NOMO-1 treated with dmso at 0.1 percent for 144 hours (cell line): Measurements from ENCODE around the gene CPPED1.
"Not testable (repeated sequence)": the region's sequence is repeated elsewhere in the genome, so short reads cannot be mapped to it uniquely, and the experiment has no call there.

Source experiments
- DNase-seq: peaks from one replicate; lab custom pipeline; 2025; ENCODE audit not compliant: unreplicated experiment; lab: John Stamatoyannopoulos, UW

CPPED1 gene

DNA sequence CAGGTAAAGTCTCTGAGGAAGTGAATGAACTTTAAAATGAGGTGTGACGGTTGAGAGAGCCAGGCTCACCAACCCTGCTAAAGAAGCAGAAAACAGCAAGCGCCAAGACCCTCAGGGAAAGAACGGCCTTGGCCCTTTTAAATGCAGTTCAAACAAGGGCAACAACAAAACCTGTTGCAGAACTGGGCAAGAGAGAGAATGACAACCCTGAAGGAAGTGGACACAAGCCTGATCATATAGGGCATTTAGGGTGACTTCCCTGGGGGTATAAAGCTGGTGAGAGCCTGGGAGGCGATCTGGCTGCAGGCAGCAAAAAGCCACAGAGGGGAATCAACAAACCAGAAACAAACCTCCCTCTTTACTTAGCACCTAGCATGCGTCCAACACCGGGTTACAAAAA is 1.0 kb downstream of the CPPED1 start:
- no peak for DNase-seq

DNA sequence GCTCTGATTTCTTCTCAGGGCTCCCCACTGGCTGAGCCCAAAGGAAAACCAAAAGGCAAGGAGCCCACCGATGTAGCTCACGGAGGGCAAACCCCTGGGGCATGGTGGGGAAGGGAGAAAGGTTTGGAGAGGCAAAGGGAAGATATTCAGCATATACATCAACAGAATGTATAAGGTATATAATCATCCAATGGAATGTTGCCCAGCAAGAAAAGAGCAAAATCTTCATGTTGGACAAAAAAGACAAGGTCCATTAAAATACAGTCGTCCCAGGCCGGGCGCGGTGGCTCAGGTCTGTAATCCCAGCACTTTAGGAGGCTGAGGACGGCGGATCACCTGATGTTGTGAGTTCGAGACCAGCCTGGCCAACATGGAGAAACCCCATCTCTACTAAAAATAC is 1.6 kb downstream of the CPPED1 start:
- no peak for DNase-seq

DNA sequence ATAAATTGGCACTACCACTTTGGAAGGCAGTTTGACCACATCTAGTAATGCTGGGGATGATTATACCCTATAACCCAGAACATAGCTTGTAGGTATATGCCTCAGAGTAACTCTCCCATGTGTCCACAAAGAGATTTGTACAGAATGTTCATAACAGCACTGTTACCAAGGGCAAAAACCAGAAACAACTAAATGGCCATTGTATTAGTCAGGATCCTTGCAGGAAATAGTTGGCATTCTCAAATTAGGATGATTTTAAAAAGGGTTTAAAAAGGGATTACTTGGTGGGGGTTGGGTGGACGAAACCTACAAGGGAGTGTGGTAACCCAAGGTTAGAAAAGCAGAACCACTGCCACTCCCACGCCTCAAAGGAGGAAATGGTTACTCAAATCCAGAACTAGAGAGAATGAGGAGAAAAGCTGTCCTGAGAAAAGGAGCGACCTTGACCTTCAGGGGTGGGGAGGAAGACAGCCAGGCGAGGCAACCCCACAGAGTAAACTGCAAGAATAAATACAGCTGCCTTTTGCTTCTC is 2.1 kb downstream of the CPPED1 start:
- peak; percentile 65 for DNase-seq

DNA sequence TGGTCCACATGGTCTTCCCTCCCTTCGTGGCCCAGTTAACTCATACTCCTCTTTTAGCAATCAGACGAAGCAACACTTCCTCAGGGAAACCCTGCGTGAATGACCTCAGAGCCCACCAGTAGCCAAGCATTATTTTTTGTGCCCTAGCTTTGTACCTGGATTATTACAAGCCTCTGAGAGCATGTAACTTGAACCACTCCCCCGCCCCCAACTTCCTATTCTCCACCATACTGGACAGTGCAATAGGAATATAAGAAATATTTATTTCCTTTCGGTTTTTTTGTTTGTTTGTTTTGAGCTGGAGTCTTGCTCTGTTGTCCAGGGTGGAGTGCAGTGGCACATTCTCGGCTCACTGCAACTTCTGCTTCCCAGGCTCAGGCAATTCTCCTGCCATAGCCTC is 2.9 kb downstream of the CPPED1 start:
- no peak for DNase-seq

DNA sequence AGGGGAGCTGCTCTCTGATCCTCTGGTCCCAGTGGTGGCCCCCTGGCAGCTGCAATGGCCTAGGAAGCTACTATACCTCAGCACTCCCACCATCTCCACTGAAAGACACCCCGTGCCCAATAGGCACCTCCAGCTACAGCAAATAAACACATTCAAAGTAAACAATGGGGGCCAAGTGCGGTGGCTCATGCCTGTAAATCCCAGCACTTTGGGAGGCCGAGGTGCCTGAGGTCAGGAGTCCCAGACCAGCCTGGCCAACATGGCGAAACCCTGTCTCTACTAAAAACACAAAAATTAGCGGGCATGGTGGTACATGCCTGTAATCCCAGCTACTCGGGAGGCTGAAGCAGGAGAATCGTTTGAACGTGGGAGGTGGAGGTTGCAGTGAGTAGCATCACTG is 3.7 kb downstream of the CPPED1 start:
- DNase-seq: not testable (repeated sequence)

DNA sequence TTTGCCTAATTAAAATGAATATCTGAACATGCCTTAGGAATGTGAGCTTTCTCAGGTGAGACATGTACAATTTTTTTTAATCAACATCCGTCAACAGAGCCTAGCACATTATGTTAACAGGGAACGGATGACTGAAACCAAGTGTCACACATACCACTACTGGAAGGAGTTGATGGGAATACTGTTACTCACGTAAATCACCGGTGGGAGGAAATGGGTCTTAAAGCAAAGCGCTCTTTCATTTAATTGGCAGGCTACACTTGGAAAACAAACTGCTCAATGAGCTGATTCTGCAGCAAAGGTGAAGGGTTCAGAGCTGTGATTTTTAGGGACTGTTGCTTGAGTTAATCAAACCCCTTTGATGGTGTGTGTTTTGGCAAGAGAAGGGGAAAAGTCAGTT is 4.8 kb downstream of the CPPED1 start:
- no peak for DNase-seq

DNA sequence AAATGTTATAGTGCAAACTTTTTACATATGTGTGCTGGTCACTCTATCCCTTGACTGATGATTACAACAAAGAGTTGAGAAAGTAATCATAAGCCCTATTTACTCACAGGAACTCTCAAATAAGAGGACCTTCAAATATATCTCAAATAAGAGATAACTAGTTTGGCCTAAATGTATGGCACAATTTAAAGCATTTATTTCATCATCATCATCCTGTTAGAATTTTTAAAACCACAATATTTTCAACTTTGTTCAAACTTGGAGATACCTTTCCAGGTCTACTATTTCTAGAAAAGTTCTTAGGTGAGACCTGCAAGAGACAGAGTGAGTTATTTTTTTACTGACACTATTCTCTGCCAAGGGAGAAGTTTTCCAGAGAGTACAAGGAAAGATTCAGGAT is 5.5 kb downstream of the CPPED1 start:
- DNase-seq: no peak

DNA sequence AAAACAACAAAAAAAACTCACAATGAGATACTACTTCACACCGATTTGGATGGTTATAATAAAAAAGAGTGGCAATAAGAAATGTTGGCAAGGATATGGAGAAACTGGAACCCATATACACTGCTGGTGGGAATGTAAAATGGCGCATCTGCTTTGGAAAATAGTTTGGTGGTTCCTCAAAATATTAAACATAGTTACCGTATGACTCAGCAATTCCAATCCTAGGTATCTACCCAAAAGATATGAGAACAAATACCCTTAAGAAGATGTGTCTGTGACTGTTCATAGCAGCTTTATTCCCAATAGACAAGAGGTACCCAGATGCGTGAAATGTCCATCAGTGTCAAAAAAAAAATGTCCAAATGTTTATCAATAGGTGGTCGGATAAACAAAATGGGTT is 7.2 kb downstream of the CPPED1 start:
- no peak for DNase-seq

DNA sequence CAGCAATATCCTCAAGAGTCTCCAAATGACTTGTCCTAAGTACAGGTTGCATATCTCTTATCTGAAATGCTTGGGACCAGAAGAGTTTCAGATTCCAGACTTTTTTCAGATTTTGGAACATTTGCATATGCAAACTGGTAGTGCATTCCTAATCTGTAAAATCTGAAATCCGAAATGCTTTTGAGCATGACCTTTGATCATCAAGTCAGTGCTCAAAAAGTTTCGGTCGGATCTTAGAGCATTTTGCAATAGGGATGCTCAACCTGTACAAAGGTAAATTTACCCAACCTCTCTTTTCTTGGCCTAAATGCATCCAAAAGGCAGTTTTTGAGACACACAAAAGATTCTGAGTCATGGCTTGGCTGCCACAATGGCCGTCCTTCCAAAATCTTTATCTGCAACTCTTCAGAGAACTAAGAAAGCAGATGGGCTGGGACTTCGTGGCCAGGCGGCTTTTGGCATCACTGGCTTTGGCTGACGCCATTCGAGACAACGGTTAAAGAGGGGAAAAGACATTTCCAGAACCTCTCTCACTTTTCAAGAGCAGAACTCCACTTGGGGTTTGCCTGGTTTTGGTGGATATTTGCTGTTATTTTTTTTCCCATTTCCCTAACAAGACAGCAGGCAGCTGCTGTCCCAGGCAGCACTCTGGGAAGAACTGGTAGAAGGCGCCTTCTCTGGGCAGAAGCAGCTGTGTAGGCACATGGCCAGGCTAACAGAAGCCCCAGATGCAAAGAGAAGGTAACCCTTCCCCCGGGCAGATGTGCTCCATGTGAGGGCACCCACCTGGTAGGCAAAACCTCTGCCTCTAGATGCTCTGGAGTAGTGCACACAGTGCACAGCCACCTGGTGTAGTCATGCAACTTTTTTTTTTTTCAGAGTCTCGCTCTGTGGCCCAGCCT is 8.9 kb downstream of the CPPED1 start:
- no peak for DNase-seq

DNA sequence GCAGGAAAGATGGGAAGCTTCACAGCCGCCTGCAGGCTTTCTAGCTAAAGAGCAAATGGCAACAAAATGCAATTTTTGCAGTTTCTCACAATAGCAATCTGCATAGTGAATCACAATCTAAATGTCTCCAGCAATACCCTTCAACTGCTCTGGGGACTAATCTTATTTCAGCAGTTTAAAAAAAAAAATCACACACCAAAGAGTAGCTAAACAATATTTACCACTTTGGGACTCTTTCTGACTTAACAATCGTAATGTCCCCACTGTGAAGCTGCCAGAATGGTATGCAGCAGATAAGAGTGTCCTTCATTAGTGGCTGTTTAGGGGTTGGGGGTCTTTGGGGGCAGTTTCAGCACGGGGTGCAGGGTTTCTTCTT is 9.8 kb downstream of the CPPED1 start:
- DNase-seq: no peak

DNA sequence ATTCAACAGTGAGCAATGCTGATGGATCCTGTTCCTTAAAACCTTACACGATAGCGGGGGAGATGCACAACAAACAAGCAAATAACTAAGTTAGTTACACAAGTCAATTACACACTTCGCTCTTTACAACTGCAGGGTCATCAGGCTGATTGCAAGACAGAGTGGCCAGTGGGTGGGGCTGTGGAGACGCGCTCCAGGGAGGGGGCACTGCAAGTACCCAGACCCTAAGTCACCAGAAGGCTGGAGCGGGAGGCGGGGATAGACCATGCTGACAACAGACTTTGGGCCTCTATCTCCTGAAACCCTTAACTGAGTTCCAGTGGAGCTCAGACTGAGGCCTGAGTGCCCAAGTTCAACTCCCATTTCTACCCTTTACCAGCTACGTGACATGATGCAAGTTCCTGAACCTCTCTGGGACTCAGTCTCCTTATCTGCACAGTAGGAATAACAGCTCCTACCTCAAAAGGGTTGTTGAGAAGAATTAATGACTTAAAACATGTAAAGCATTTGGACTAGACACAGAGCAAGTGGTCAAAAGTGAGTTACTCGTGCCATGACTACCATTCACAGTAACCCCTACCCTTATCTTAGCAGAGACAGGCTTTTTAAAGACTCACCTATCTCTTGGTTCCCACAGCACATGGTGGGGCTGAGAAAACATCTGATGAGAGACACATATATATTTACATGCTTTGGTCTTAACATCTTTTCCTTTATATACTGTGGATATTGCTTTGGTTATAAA is 10.4 kb downstream of the CPPED1 start:
- no peak for DNase-seq

DNA sequence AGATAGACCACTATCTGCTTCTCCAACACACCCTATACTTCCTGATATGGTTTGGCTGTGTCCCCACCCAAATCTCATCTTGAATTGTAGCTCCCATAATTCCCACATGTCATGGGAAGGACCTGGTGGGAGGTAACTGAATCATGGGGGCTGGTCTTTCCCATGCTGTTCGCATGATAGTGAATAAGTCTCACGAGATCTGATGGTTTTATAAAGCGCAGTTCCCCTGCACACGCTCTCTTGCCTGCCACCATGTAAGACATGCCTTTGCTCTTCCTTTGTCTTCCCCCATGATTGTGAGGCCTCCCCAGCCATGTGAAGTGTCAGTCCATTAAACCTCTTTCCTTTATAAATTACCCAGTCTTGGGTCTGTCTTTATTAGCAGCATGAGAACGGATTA is 11.2 kb downstream of the CPPED1 start:
- not testable (repeated sequence) for DNase-seq

DNA sequence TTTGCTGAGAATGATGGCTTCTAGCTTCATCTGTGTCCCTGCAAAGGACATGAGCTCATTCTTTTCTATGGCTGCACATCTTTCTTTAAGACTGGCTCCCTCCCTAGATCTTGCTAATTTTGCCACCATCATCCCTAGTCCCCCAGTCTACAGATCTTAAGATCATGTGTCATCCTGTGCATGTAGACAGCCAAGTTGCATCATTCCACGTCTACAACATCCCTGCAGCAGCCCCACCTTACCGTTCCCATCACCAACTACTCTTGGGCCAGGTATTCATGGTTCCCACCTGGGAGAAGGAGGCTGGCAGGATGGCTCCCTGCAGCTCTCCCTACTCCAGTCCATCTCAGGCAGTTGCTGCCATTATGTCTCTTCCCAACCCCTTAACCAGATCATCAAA is 12.3 kb downstream of the CPPED1 start:
- no peak for DNase-seq

DNA sequence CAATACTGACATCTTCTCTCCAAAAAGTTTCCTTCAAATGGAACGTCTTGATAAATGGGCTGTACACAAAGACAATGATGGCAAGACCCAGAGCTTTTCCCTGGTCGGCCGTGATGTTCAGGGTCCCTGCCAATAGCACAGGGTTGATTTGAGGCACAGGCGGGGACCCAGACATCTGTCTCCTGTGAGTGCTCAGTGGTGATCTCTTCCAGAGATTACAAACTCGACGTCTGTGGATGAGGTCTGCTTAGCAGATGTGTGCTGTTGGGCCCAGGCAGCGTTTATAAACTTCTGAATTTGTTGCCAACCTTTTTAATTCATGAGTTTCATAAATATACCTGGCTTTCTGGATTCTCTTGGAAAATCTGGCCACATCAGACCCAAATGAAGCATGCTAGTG is 14.9 kb downstream of the CPPED1 start:
- no peak for DNase-seq

DNA sequence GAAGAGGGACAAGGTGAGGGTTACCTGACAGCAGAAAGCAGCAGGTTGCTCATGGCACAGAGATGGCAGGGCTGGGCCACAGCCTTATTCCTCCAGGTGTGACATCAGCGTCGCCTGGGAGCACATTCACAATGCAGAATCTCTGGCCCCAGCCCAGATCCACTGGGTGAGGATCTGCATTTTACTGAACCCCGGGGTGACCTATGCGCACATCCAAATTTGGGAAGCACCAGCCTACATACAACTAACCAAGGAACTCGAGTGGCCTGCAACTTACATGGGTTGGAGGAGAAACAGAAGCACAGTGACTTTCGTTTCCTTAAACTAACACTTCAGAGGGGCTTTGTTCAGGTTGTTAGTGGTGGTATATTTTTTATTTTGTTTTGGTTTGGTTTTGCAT is 17.6 kb downstream of the CPPED1 start:
- no peak for DNase-seq

DNA sequence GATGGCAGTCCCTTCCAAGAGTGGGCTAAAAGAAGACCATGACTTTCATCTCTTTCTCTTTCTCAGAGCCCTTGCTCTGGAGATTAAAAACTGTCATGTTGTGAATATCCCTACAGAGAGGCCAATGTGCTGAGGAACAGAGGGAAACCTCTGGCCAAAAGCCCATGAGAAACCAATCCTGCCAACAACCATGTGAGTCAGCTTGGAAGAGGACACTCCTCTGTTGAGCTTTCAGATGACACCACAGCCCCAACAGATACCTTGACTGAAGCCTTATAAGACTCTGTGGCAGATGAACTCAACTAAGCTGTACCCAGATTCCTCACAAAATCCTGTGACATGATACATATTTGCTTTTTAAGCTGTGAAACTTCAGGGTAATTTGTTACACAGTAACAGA is 19.6 kb downstream of the CPPED1 start:
- DNase-seq: no peak

DNA sequence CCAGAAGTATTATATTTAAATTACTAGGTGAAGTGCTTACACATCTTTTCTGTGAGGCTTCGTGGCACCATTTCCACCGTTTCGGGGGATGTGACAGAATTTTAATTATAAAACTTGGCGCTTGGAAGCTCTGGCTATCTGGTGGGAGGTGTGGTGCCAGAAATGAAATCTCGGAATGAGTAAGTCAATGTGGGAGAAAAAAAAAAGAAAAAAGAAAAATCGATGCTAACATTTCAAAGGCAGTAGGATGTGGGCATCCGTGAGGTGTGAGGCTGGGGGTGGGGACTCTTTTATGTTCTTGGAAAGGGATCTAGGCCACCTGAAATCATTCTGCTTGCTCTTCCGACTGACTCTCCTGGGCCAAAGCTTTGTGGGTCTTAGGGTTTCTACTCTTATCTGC is 21.9 kb downstream of the CPPED1 start:
- no peak for DNase-seq

DNA sequence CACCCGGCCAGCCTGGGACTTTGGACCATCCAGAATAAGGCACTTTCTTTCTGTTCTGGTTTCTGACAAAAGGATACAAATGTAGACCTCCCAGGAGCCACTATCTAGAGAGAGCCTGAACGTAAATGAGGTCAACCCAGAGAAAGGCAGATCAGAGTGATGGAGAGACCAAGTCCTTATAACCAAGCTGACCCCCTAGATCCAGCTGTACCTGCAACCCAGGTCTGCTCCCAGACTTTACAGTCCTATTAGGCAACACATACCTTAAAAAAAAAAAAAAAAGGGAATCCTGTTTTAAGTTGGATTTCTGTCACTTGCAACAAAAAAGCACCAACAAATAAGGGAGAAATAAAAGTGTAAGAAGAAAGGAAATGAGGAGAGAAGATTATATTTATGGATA is 23.2 kb downstream of the CPPED1 start:
- DNase-seq: no peak

DNA sequence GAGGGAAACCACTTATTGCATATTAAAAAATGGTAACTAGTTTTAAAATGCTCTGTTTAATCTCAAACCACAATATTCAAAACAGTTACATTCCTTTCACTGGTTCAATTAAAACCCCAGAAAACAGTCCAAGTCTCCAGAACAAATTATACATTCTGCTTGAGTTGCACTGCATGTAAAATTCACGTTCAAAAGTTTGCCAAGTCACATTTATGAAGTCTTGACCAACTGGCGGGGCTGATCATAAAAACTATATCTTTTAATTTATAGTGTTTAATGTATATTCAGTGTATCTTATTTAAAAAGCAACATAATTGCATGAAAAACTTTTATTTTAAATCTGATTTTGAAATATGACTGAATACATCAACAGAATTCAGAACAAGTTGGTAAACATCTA is 25.0 kb downstream of the CPPED1 start:
- DNase-seq: no peak

DNA sequence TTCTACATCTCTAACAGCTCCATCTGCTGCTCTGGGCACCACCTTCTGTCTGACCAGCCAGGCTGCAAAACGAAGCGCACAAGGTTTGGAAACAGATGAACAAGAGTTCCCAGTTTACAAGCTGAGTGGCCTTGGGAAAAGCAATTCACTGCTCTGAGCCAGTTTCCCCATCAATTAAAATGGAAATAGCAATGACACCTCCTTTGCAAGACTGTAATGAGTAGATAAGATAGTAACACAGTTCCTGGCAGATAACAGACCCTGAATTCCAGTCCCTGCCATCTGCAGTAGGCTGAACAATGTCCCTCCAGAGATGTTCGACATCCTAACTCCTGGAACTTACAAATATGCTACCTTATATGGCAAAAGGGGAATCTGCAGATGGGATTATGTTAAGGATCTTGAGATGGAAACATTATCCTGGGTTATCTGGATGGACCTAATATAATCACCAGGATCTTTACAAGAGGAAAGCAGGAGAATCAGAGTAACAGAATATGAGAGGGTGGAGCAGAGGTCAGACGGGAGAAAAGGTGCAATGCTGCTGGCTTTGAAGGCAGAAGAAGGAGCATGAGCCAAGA is 27.9 kb downstream of the CPPED1 start:
- DNase-seq: no peak

DNA sequence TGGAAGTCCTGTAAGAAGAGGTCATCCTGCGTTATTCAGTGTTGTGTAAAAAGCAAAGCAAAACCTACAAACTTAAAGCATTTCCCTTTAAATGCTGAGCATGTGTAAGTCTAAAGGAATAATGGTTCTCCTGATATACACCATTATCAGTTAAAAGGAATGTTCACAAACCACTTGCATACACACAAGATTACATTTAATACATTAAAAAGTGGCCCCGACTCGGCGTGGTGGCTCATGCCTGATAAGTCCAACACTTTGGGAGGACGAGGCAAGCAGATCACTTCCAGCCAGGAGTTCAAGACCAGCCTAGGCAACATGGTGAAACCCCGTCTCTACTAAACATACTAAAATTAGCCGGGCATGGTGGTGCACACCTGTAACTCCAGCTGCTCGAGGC is 30.5 kb downstream of the CPPED1 start:
- DNase-seq: no peak

DNA sequence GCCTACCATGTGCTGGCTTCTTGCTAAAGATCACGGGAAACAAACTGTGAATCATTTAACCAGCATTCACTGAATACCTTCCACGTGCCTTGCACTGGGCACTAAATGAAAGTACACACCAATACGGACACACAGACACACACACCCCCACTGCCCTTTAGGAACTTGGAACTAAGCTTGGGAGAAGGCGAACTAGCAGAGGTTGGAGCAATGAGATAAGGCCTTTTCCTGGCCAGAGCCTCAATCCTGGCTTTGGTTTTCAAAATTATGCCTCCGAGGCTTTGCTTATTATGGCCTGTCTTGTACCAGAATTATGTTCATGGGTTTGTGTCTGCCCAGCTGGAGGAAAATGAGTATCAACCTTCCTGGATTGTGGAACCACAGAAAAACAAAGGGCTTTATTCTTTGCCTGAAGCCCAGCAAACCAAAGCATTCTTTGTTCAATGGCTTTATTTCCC is 32.3 kb downstream of the CPPED1 start:
- DNase-seq: no peak
